WTC11 (cell line): ENCODE data around the gene B3GAT2. TPM values are rescaled to one million over a fixed set of nuclear protein-coding genes. Genes with fewer than 3 reads are reported as not detected.

Experiments used
- ATAC-seq: fragments of 200-7000 bp; cut with Tn5 transposase; 2 replicates; pipeline ENCODE4 v1.10.0; 2021; ENCODE audit warnings: mild to moderate bottlenecking, moderate library complexity
- CTCF ChIA-PET: fragments of 300-600 bp; sonication (Branson Sonifier 250); formaldehyde crosslinking; loops from one replicate; lab custom pipeline; 2021; ENCODE audit warnings: antibody characterized with exemption; lab: Charles Lee
- POLR2A ChIA-PET: fragments of 350-600 bp; sonication (Branson Sonifier 250); formaldehyde crosslinking; loops from one replicate; lab custom pipeline; 2021; ENCODE audit warnings: antibody characterized with exemption; lab: Charles Lee
- DNase-seq: peaks from one replicate; pipeline ENCODE4 v3.0.0; 2021; ENCODE audit warnings: low spot score
- H3K27ac Mint-ChIP-seq: 2 replicates; pipeline ENCODE4 v1.8.0; 2021; ENCODE audit warnings: mixed read lengths
- H3K27me3 Mint-ChIP-seq: 2 replicates; pipeline ENCODE4 v1.8.0; 2021; ENCODE audit warnings: low read depth, mild to moderate bottlenecking, moderate library complexity, mixed read lengths
- H3K36me3 Mint-ChIP-seq: 2 replicates; pipeline ENCODE4 v1.8.0; 2021; ENCODE audit warnings: mixed read lengths
- H3K4me1 Mint-ChIP-seq: 2 replicates; pipeline ENCODE4 v1.8.0; 2022; ENCODE audit warnings: mixed read lengths
- H3K4me3 Mint-ChIP-seq: 2 replicates; pipeline ENCODE4 v1.8.0; 2021; ENCODE audit warnings: mild to moderate bottlenecking, moderate library complexity, mixed read lengths
- H3K9me3 Mint-ChIP-seq: 2 replicates; pipeline ENCODE4 v1.8.0; 2021; ENCODE audit warnings: mixed read lengths
- ARID4B ChIP-seq: sonication (generic); formaldehyde crosslinking; IDR thresholded peaks from 2 replicates; pipeline ENCODE4 v1.8.0; 2023; ENCODE audit warnings: missing genetic modification reagents, mild to moderate bottlenecking, borderline replicate concordance
- CTCF ChIP-seq: fragments of 200-600 bp; IDR thresholded peaks from 2 replicates; pipeline ENCODE4 v1.8.0; 2022; ENCODE audit warnings: antibody characterized with exemption
- MLX ChIP-seq: sonication (generic); formaldehyde crosslinking; IDR thresholded peaks from 2 replicates; pipeline ENCODE4 v1.8.1; 2023; ENCODE audit warnings: mild to moderate bottlenecking, missing genetic modification reagents, moderate library complexity
- NR2C2 ChIP-seq: sonication (generic); formaldehyde crosslinking; IDR thresholded peaks from 2 replicates; pipeline ENCODE4 v1.8.0; 2022; ENCODE audit warnings: mild to moderate bottlenecking, missing genetic modification reagents
- PRDM15 ChIP-seq: sonication (generic); formaldehyde crosslinking; IDR thresholded peaks from 2 replicates; pipeline ENCODE4 v1.8.0; 2022; ENCODE audit warnings: missing genetic modification reagents
- PRRX2 ChIP-seq: fragments of 250-450 bp; sonication (Bioruptor Pico); IDR thresholded peaks from 2 replicates; pipeline ENCODE4 v1.8.0; 2021; ENCODE audit warnings: mild to moderate bottlenecking
- SMAD4 ChIP-seq: sonication (generic); formaldehyde crosslinking; IDR thresholded peaks from 2 replicates; pipeline ENCODE4 v1.8.0; 2022; ENCODE audit warnings: mild to moderate bottlenecking, missing genetic modification reagents
- SOX15 ChIP-seq: fragments of 250-450 bp; sonication (Bioruptor Pico); IDR thresholded peaks from 2 replicates; pipeline ENCODE4 v1.9.0; 2021; ENCODE audit warnings: mild to moderate bottlenecking
- TEAD1 ChIP-seq: sonication (generic); formaldehyde crosslinking; IDR thresholded peaks from 2 replicates; pipeline ENCODE4 v1.8.0; 2022; ENCODE audit warnings: mild to moderate bottlenecking, missing genetic modification reagents
- TP53 ChIP-seq: sonication (generic); formaldehyde crosslinking; IDR thresholded peaks from 2 replicates; pipeline ENCODE4 v1.8.1; 2023; ENCODE audit warnings: mild to moderate bottlenecking, missing genetic modification reagents
- ZMAT4 ChIP-seq: fragments of 250-450 bp; sonication (Bioruptor Pico); IDR thresholded peaks from 2 replicates; pipeline ENCODE4 v1.9.0; 2021; ENCODE audit warnings: mild to moderate bottlenecking
- ZNF281 ChIP-seq: sonication (generic); formaldehyde crosslinking; IDR thresholded peaks from 2 replicates; pipeline ENCODE4 v1.8.0; 2023; ENCODE audit warnings: mild to moderate bottlenecking, missing genetic modification reagents
- ZNF532 ChIP-seq: fragments of 250-450 bp; sonication (Bioruptor Pico); IDR thresholded peaks from 2 replicates; pipeline ENCODE4 v1.9.0; 2021; ENCODE audit warnings: mild to moderate bottlenecking, borderline replicate concordance
- ZNF671 ChIP-seq: fragments of 250-450 bp; sonication (Bioruptor Pico); IDR thresholded peaks from 2 replicates; pipeline ENCODE4 v1.8.0; 2021; ENCODE audit warnings: mild to moderate bottlenecking
- total RNA-seq: library from RNA; stranded (reverse); gene quantifications from 3 replicates; pipeline ENCODE4 v1.2.3, GENCODE V29; 2021

The B3GAT2 gene
- total RNA-seq, 1 experiment from 2014 or later: 0.70 TPM

GRCh38 chr6:70846207-70846835, 110.5 kb downstream of the B3GAT2 start:
- Mint-ChIP-seq H3K36me3 (peaks cover 32% of the 10 kb centered on the region), H3K27ac (no peak overlapping the region), H3K27me3 (peaks cover 5% of the 10 kb centered on the region; the same call in 1 of the 2 replicates), H3K9me3 (peaks cover 29% of the 10 kb centered on the region), H3K4me1 (peaks cover 11% of the 10 kb centered on the region), H3K4me3 (no peak overlapping the region)
- ATAC-seq (0 out of 2 replicates have a peak, but pooled peaks have one; percentile 16), DNase-seq (no peak)
- TF ChIP-seq ZMAT4 (CRISPR knock-in tag): no peak
- no peak for TF ChIP-seq MLX (CRISPR knock-in tag)
- TF ChIP-seq PRRX2 (CRISPR knock-in tag): no peak
- TF ChIP-seq ZNF671: no peak
- no peak for TF ChIP-seq TP53 (CRISPR knock-in tag)
- TF ChIP-seq SOX15: no peak
- no peak for TF ChIP-seq PRDM15
- TF ChIP-seq TEAD1 (CRISPR knock-in tag): no peak
- no peak for TF ChIP-seq CTCF
- TF ChIP-seq NR2C2 (CRISPR knock-in tag): no peak
- no peak for TF ChIP-seq ZNF281 (CRISPR knock-in tag)
- no peak for TF ChIP-seq SMAD4
- no peak for TF ChIP-seq ARID4B (CRISPR knock-in tag)
- no peak for TF ChIP-seq ZNF532 (CRISPR knock-in tag)
- ChIA-PET POLR2A (no interaction called here), CTCF (interaction anchor here (1.3 kb wide), 1 partner anchor 109 kb away, joined by 5 read pairs; no protein-coding TSS in a partner anchor)
